ENCODE results near the gene TBR1.

GRCh38 chr2:161448431-161448830, 32.3 kb downstream of the TBR1 start:
- TF ChIP-seq, protein P1, sequence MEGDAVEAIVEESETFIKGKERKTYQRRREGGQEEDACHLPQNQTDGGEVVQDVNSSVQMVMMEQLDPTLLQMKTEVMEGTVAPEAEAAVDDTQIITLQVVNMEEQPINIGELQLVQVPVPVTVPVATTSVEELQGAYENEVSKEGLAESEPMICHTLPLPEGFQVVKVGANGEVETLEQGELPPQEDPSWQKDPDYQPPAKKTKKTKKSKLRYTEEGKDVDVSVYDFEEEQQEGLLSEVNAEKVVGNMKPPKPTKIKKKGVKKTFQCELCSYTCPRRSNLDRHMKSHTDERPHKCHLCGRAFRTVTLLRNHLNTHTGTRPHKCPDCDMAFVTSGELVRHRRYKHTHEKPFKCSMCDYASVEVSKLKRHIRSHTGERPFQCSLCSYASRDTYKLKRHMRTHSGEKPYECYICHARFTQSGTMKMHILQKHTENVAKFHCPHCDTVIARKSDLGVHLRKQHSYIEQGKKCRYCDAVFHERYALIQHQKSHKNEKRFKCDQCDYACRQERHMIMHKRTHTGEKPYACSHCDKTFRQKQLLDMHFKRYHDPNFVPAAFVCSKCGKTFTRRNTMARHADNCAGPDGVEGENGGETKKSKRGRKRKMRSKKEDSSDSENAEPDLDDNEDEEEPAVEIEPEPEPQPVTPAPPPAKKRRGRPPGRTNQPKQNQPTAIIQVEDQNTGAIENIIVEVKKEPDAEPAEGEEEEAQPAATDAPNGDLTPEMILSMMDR (IDR thresholded peaks at IDR 0.05): no peak
- no peak for TF ChIP-seq POLR2A (IDR thresholded peaks at IDR 0.05)

Data from vagina (tissue), 2 donors.